ENCODE results near the gene GPR55.
A peak's percentile ranks its signal among the peaks of the same experiment; 100 is the strongest.

Gene GPR55

GRCh38 chr2:230902180-230902899 lies 22.7 kb downstream of the GPR55 start:
- H3K9me3 Mint-ChIP-seq = no peaks in the 10 kb centered on the region
- DNase-seq = peak; percentile 54
- peaks cover 72% of the 10 kb centered on the region for H3K4me1 Mint-ChIP-seq
- peak; percentile 70 for TF ChIP-seq CTCF (IDR thresholded peaks at IDR 0.05)
- no peaks in the 10 kb centered on the region for H3K36me3 Mint-ChIP-seq (ENCODE audit: low read depth)
- H3K4me3 Mint-ChIP-seq = no peak overlapping the region
- no peak overlapping the region for H3K27ac Mint-ChIP-seq
- peaks cover 3% of the 10 kb centered on the region for H3K27me3 Mint-ChIP-seq (ENCODE audit: low read depth, poor library complexity)

- DNase-seq = no peak
Measured at GRCh38 chr2:230901006-230901405, 24.0 kb downstream of the GPR55 start.

GRCh38 chr2:230900336-230900995 lies 24.6 kb downstream of the GPR55 start:
- Mint-ChIP-seq H3K4me1 (peaks cover 72% of the 10 kb centered on the region), H3K4me3 (no peak overlapping the region), H3K9me3 (no peaks in the 10 kb centered on the region), H3K36me3 (ENCODE audit: low read depth) (no peaks in the 10 kb centered on the region), H3K27me3 (ENCODE audit: low read depth, poor library complexity) (peaks cover 12% of the 10 kb centered on the region), H3K27ac (no peak overlapping the region)
- no peak for TF ChIP-seq CTCF (IDR thresholded peaks at IDR 0.05)
- DNase-seq = no peak

More at GRCh38 chr2:230901006-230901405, 24.0 kb downstream of the GPR55 start:
- no peak for TF ChIP-seq CTCF (IDR thresholded peaks at IDR 0.05)
- H3K4me3 Mint-ChIP-seq = no peak overlapping the region
- H3K27ac Mint-ChIP-seq = no peak overlapping the region
- no peaks in the 10 kb centered on the region for H3K36me3 Mint-ChIP-seq (ENCODE audit: low read depth)
- H3K4me1 Mint-ChIP-seq = peaks cover 72% of the 10 kb centered on the region
- H3K9me3 Mint-ChIP-seq = no peaks in the 10 kb centered on the region
- H3K27me3 Mint-ChIP-seq (ENCODE audit: low read depth, poor library complexity) = peaks cover 11% of the 10 kb centered on the region

- no peak for TF ChIP-seq CTCF (IDR thresholded peaks at IDR 0.05)
- peaks cover 12% of the 10 kb centered on the region for H3K27me3 Mint-ChIP-seq (ENCODE audit: low read depth, poor library complexity)
- no peak for DNase-seq
- no peaks in the 10 kb centered on the region for H3K36me3 Mint-ChIP-seq (ENCODE audit: low read depth)
- H3K4me3 Mint-ChIP-seq = no peak overlapping the region
- H3K9me3 Mint-ChIP-seq = no peaks in the 10 kb centered on the region
- H3K4me1 Mint-ChIP-seq = peaks cover 68% of the 10 kb centered on the region
- no peak overlapping the region for H3K27ac Mint-ChIP-seq
Measured at GRCh38 chr2:230899786-230900185, 25.3 kb downstream of the GPR55 start.

GRCh38 chr2:230899287-230899686 lies 25.8 kb downstream of the GPR55 start:
- Mint-ChIP-seq H3K9me3 (no peaks in the 10 kb centered on the region), H3K27me3 (ENCODE audit: low read depth, poor library complexity) (peaks cover 12% of the 10 kb centered on the region), H3K4me3 (no peak overlapping the region), H3K27ac (peak overlapping the region; percentile 39), H3K36me3 (ENCODE audit: low read depth) (no peaks in the 10 kb centered on the region), H3K4me1 (peaks cover 68% of the 10 kb centered on the region)
- no peak for DNase-seq
- no peak for TF ChIP-seq CTCF (IDR thresholded peaks at IDR 0.05)

- DNase-seq = no peak
- Mint-ChIP-seq H3K4me1 (peaks cover 68% of the 10 kb centered on the region), H3K9me3 (no peaks in the 10 kb centered on the region), H3K27me3 (ENCODE audit: low read depth, poor library complexity) (peaks cover 9% of the 10 kb centered on the region), H3K27ac (no peak overlapping the region), H3K36me3 (ENCODE audit: low read depth) (no peaks in the 10 kb centered on the region), H3K4me3 (no peak overlapping the region)
- TF ChIP-seq CTCF (IDR thresholded peaks at IDR 0.05) = no peak
Measured at GRCh38 chr2:230898713-230899091, 26.3 kb downstream of the GPR55 start.

Measured in nephron progenitor cell (in vitro differentiated cells).